Measurements from ENCODE around the gene OS9. TPM values are rescaled to one million over a fixed set of nuclear protein-coding genes. Genes with fewer than 3 reads are reported as not detected.

OS9 gene
- total RNA-seq, 2 experiments from 2014 or later: 53.7 to 59.8 TPM

DNA sequence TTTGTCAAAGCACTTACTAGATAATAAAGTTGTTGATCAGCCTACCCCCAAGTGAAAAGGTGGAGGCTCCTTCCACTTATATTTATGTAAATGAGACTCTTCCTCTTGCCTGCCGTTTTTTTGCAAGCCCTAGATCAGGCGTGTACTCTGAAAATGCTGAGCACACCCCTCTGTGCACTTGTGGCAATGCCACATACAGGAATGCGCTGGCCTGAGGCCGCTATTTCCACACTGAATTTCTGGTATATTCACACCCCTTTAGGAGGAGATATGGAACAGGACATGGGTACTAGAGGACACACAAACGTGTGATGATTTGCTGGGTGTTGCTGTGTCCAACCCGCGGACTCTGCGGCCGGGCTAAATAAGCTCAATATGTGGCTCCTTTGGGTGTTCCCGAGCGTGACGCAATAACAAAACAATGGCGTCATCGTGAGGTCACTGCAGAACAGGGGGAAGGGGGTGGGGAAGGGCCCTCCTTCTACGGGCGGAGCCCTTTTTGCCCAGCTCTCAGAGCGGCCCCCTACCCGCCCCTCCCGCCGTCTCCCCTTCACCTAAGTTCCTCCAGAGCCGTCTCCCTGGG is 50.4 kb downstream of the OS9 start:
- H3K9me3 Mint-ChIP-seq: no peaks in the 10 kb centered on the region
- peak overlapping the region; percentile 95 for H3K27ac Mint-ChIP-seq
- no peaks in the 10 kb centered on the region for H3K27me3 Mint-ChIP-seq
- H3K4me1 Mint-ChIP-seq: peaks cover 59% of the 10 kb centered on the region
- peak overlapping the region; percentile 90 for H3K4me3 Mint-ChIP-seq
- DNase-seq: peak; percentile 70
- peaks cover 26% of the 10 kb centered on the region for H3K36me3 Mint-ChIP-seq

DNA sequence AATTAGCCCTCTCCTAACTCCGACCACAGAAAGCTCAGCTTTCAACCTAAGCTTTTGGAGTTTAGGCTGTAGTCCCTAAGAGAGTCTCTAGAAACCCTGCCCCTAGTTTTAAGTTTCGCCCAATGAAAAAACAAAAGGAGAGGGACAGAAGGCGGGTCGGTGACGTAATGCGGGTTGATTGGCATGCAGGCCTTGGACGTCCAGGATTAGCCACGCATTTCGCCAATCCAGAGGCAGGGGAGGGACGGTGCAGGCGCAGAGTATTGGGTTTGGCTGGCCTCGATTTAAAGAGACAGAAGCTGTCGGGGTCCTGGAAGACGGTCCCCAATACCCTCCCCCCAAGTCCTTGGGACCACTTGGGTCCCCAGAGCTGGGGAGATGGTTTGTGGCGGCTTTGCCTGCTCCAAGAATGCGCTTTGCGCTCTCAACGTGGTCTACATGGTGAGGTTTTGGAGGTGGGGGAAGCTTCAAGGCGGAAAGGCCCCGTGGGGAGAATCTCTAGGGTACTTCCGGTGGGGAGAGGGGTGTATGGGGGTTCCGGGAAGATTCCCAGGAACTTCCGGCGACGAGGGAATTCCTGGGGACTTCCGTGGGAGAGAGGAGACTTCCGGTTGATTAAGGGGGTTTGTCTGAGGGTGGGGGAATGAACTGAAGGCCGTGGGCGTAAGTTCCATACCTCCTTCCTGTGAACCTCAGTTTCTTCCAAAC is 51.0 kb downstream of the OS9 start, which contains the start of gene TSPAN31:
Gene TSPAN31 (plus strand): TSS at position 263 of the 708 bp plus-strand sequence. CDS start 116 bp downstream, at position 379.
- peak within 1 kb of the TSS; percentile 90 for H3K4me3 Mint-ChIP-seq
- H3K9me3 Mint-ChIP-seq: no peaks in the 10 kb centered on the region
- H3K4me1 Mint-ChIP-seq: peaks cover 53% of the 10 kb centered on the region
- DNase-seq: peak; percentile 92
- peaks cover 27% of the 10 kb centered on the region for H3K36me3 Mint-ChIP-seq
- H3K27me3 Mint-ChIP-seq: no peaks in the 10 kb centered on the region
- H3K27ac Mint-ChIP-seq: peak within 1 kb of the TSS; percentile 95

DNA sequence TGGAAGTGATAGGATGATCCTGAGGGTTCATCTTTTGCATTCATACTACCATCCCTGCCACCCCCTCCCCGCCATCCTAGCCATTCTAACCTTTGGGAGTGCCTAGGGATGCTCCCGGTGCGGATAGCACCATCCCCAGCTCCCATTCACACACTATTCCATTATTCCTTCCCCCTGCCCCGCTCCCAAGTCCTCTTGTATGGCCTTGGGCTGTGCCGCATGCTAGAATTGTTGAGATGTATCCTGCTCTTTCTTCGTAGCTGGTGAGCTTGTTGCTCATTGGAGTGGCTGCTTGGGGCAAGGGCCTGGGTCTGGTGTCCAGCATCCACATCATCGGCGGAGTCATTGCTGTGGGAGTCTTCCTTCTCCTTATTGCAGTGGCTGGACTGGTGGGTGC is 51.6 kb downstream of the OS9 start:
- Mint-ChIP-seq H3K9me3 (no peaks in the 10 kb centered on the region), H3K36me3 (peaks cover 31% of the 10 kb centered on the region), H3K27me3 (no peaks in the 10 kb centered on the region), H3K4me1 (peaks cover 55% of the 10 kb centered on the region), H3K27ac (peak overlapping the region; percentile 95), H3K4me3 (peak overlapping the region; percentile 90)
- DNase-seq: no peak

DNA sequence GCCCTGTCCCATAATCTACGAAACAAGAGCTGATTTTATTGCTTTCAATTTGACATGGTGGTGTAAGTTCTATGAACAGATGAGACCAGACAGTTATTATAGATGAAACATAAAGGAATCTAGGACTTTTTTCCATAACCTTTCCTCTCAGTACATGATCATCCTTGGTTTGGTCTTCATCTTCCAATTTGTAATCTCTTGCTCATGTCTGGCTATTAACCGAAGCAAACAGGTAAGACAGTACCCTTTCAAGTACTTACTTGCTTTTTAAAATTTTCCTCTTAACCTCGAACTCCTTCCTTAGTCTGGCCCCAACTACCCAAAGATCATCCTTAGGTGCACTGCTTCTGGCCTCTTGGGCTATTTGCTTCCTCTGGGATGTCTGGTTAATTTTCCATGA is 52.1 kb downstream of the OS9 start:
- Mint-ChIP-seq H3K9me3 (no peaks in the 10 kb centered on the region), H3K36me3 (peaks cover 37% of the 10 kb centered on the region), H3K4me3 (peak overlapping the region; percentile 90), H3K4me1 (peaks cover 54% of the 10 kb centered on the region), H3K27ac (peak overlapping the region; percentile 95), H3K27me3 (no peaks in the 10 kb centered on the region)
- no peak for DNase-seq

DNA sequence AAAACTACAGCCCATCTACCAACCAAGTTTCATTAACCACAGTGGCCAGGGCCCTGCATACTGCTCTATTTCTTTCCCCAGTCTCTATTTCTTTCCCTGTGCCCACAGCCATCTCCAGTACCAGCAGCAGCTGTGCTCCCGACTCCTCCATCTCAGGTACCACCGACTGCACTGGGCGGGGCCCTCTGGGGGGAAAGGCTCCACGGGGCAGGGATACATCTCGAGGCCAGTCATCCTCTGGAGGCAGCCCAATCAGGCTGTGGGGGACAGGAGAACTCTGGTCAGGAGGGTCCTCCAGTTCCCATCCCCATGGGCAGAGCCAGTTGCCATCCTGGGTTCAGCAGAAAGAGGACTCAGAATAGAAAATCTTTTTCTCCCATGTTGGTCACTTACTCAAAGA is 55.1 kb downstream of the OS9 start:
- H3K36me3 Mint-ChIP-seq: peaks cover 48% of the 10 kb centered on the region
- peaks cover 61% of the 10 kb centered on the region for H3K4me1 Mint-ChIP-seq
- DNase-seq: no peak
- no peaks in the 10 kb centered on the region for H3K27me3 Mint-ChIP-seq
- peak overlapping the region; percentile 60 for H3K27ac Mint-ChIP-seq
- no peaks in the 10 kb centered on the region for H3K9me3 Mint-ChIP-seq
- H3K4me3 Mint-ChIP-seq: no peak overlapping the region

DNA sequence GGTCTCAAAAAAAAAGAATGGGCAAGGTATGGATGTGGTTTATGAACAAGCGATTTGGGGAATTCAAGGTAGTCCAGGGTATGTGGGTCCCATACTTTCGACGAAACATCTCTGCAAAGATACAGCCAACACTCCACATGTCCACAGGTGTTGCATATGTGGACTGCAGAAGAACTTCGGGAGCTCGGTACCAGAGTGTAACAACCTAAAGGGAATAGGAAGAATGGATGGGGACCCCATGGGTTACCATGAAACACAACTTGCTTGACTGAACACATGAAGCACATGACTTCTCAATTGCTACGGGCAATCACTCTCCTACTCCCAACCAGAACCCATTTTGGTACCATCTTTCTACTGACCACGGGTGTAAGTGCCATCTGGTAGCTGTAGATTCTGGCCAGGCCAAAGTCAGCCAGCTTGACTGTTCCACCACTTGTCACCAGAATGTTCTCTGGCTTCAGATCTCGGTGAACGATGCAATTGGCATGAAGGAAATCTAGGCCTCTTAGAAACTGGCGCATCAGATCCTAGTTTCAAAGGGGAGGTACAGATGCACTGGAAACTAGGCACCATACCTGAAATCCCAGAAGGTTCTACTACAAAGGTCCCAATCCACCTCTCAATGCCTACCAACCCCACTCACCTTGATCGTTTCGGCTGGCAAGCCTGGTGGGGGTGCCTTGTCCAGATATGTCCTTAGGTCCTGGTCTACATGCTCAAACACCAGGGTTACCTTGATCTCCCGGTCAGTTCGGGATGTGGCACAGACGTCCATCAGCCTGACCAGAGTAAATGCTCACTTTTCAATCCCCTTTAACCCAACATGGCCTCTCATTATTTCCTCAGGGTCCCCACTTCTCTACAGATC is 56.9 kb downstream of the OS9 start:
- Mint-ChIP-seq H3K27me3 (no peaks in the 10 kb centered on the region), H3K4me1 (peaks cover 52% of the 10 kb centered on the region), H3K4me3 (peak overlapping the region; percentile 98), H3K9me3 (no peaks in the 10 kb centered on the region), H3K27ac (peak overlapping the region; percentile 100), H3K36me3 (peaks cover 43% of the 10 kb centered on the region)
- no peak for DNase-seq

DNA sequence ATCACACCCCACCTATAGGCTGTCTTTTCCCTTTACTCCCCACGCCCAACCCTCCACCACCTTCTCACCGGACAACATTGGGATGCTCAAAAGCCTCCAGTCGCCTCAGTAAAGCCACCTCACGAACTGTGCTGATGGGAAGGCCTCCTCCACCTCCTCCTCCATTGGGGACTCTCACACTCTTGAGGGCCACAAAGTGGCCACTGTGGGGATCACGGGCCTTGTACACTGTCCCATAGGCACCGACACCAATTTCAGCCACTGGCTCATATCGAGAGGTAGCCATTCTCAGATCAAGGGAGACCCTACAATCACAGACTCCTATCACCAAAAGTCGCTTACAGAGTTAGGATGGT is 57.5 kb downstream of the OS9 start:
- Mint-ChIP-seq H3K36me3 (peaks cover 38% of the 10 kb centered on the region), H3K4me3 (peak overlapping the region; percentile 98), H3K4me1 (peaks cover 52% of the 10 kb centered on the region), H3K27me3 (no peaks in the 10 kb centered on the region), H3K9me3 (no peaks in the 10 kb centered on the region), H3K27ac (peak overlapping the region; percentile 100)
- no peak for DNase-seq

DNA sequence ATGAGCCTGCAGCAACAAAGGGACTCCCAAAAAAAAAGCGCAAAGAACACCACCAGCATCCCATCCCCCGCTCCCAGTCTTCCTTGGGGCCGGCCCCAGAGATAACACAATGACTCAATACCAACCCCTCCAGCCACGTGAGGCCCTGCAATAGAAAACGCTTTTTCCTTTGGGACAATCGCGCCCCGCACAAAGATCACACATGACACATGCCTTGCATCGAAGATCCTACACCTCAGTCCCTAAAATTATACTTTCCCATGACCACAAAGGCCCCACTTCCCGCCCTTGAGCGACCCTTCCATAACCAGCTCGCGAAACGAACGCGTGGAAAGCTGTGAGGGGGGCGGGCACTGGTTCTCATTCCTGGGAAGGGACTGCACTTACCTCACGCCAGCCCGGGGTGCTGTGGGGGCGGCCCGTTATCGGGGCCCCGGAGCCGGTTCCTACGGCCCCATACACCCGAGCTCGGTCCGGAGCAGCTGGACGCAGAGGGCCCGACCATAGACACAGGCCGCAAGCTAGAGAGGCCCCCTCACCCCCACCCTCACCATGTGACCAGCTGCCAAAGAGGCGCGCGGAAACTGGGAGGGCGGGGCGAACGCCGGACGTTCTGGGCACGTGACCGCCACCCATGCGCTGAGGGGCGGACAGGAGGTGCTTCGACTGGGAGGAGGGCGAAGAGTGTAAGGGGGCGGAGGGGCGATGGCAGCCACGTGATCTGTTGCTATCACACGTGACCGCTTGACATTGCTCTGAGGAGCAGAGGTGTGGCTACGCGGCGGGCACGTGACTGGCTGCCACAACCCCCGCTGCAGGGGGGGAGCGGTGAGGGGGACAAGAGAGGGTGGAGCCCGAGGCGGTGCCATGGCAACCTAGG is 58.1 kb downstream of the OS9 start, which contains the start of gene CDK4:
Gene CDK4 (minus strand): TSS at position 523 of the 880 bp plus-strand sequence. CDS start 593 bp downstream, outside the sequence.
- Mint-ChIP-seq H3K27me3 (no peaks in the 10 kb centered on the region), H3K36me3 (peaks cover 42% of the 10 kb centered on the region), H3K4me3 (peak within 1 kb of the TSS; percentile 98), H3K4me1 (peaks cover 57% of the 10 kb centered on the region), H3K9me3 (no peaks in the 10 kb centered on the region), H3K27ac (peak within 1 kb of the TSS; percentile 100)
- peak; percentile 99 for DNase-seq

DNA sequence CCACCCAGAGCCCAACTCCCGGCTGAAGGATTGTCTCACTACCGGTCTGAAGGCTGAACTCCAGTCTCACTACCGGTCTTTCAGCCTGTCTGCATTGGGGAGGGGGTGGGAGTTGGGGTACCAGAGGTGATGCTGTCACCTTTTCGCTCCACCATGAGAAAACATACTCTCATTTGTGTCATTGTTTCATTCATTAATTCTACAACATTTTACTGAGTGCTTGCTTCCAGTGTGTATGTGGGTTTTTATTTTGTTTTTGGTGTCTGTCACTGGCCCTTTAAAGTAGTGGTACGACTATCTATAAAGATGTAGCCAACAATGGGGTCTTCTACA is 58.7 kb downstream of the OS9 start:
- Mint-ChIP-seq H3K4me1 (peaks cover 54% of the 10 kb centered on the region), H3K4me3 (peak overlapping the region; percentile 98), H3K9me3 (no peaks in the 10 kb centered on the region), H3K27me3 (no peaks in the 10 kb centered on the region), H3K27ac (peak overlapping the region; percentile 100), H3K36me3 (peaks cover 38% of the 10 kb centered on the region)
- no peak for DNase-seq

DNA sequence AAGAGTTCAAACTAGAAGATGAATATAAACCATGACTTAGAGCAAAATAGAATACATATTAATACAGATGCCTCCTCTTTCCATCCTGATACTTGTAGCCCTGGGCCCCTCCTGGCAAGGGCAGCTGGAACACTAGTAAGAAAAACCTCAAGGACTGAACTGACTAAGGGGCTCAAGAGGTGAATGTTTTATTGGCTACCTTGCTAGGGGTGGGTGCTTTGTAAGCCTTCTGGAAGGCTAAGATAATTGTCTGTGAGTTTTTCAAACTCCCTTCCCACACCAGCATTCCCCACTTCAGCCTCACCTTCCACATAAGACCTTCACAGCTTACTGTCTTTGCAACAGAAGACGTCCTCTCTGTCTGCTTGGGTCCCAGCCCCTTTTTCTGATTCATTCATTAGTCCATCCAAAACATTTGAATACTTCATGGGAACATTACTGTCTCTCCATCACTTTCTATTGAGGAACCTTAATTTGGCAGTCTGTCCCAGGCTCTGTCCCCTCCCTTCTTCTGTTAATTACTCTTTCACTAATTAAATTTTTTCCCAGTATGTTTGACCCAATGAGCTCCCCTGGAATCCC is 59.9 kb downstream of the OS9 start:
- peak overlapping the region; percentile 42 for H3K27ac Mint-ChIP-seq
- DNase-seq: no peak
- H3K9me3 Mint-ChIP-seq: no peaks in the 10 kb centered on the region
- peak overlapping the region; percentile 8 for H3K4me3 Mint-ChIP-seq
- H3K36me3 Mint-ChIP-seq: peaks cover 35% of the 10 kb centered on the region
- H3K27me3 Mint-ChIP-seq: no peaks in the 10 kb centered on the region
- peaks cover 52% of the 10 kb centered on the region for H3K4me1 Mint-ChIP-seq

DNA sequence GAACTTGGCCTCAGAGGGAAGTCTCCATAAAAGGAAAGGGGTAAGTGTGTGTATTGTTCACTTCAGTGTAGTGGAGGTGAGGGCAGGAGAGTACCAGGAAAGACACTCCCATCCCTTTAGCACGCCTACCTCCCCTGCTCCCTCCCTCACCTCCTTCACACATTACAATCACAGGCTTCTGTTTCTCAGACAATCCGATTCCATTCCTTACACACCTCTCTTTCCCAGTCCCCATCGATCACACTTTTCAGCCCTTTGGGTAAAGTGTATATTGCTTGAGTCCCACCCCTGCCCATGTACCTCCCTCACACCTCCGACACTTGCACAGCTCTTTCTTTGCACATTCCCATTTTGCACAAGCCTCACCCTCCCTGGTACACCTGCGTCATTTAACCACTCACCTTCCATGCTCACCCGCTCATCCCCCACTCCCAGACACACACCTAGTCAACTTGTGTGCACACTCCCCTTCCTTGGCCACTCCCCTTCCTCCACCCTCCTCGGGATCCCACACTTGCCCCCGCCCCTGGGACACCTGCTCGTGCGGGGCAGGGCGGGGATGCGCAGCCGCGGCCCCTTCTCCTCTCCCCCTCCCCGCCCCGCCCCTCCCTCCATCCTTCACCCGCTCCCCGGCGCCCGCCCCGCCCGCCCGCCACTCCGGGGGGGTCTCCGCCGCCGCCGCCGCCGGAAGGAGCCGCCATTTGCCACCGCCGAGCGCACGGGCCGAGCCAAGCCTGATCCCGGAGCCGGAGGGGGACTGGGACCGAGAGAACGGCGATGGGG is 60.7 kb downstream of the OS9 start, which contains the start of gene MARCHF9:
Gene MARCHF9 (plus strand): TSS at position 693 of the 783 bp plus-strand sequence. CDS start 426 bp downstream, outside the sequence.
- no peaks in the 10 kb centered on the region for H3K9me3 Mint-ChIP-seq
- peak within 1 kb of the TSS; percentile 55 for H3K27ac Mint-ChIP-seq
- peaks cover 31% of the 10 kb centered on the region for H3K36me3 Mint-ChIP-seq
- peak within 1 kb of the TSS; percentile 87 for H3K4me3 Mint-ChIP-seq
- peak; percentile 86 for DNase-seq
- H3K27me3 Mint-ChIP-seq: no peaks in the 10 kb centered on the region
- peaks cover 50% of the 10 kb centered on the region for H3K4me1 Mint-ChIP-seq

DNA sequence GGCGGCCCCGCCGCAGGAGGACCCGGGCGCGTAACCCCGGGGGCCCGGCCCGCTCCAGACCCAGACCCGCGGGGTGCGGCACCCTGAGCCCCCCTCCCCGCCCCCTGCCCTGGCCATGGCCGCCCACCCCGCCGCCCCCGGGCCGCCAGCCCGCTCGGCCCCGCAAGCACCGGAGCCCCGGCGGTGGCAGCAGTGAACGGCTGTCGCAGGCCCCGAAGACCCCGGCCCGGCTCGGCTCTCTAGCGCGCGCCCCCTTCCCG is 61.2 kb downstream of the OS9 start:
- Mint-ChIP-seq H3K27ac (no peak overlapping the region), H3K4me3 (no peak overlapping the region), H3K36me3 (peaks cover 33% of the 10 kb centered on the region), H3K9me3 (no peaks in the 10 kb centered on the region), H3K27me3 (no peaks in the 10 kb centered on the region), H3K4me1 (peaks cover 49% of the 10 kb centered on the region)
- DNase-seq: no peak

DNA sequence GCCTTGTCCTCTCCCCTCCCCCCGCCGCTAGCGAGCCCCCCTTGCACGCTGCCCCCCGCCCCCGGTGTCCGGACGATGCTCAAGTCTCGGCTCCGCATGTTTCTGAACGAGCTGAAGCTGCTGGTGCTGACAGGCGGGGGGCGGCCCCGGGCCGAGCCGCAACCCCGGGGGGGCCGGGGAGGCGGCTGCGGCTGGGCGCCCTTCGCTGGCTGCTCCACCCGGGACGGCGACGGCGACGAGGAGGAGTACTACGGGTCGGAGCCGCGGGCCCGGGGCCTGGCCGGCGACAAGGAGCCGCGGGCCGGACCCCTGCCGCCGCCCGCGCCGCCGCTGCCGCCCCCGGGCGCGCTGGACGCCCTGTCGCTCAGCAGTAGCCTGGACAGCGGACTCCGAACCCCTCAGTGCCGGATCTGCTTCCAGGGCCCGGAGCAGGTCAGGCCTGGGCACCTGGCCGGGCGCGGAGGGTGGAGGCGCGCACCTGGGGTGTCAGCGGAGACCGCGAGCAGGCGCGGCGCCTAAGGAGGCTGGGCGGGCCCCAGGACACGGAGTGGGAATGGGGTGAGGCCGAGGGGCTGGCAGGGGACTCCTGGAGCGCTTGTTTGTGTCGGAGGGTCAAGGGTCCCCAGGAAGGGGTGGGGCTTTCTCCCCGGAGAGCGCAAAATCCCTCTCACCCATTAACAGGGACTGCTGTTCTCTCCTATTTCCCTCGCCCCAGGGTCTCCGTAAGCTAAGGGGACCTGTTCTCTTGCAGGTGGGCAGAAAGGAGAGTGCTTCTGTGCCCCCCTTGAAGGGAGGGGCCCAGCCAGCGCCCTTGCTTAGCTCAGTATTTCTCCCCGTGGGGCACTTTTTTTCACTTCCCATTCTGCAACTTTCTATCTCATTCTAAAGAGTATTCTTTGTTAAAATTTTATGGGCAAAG is 61.8 kb downstream of the OS9 start:
- H3K27me3 Mint-ChIP-seq: no peaks in the 10 kb centered on the region
- peak; percentile 42 for DNase-seq
- H3K36me3 Mint-ChIP-seq: peaks cover 27% of the 10 kb centered on the region
- H3K9me3 Mint-ChIP-seq: no peaks in the 10 kb centered on the region
- no peak overlapping the region for H3K27ac Mint-ChIP-seq
- H3K4me1 Mint-ChIP-seq: peaks cover 43% of the 10 kb centered on the region
- H3K4me3 Mint-ChIP-seq: peak overlapping the region; percentile 87
